GM10266 (cell line): Measurements from ENCODE around the gene KAT14.
"Not testable (repeated sequence)": the region's sequence is repeated elsewhere in the genome, so short reads cannot be mapped to it uniquely, and the experiment has no call there.

Source experiments
- DNase-seq: peaks from one replicate; pipeline ENCODE4 v3.0.0; 2012; ENCODE audit errors: extremely low spot score
- CTCF ChIP-seq: IDR thresholded peaks from 2 replicates; pipeline ENCODE4 v1.5.1; 2012; ENCODE audit warnings: mild to moderate bottlenecking, low read depth; ENCODE audit not compliant: control insufficient read depth, insufficient read depth; ENCODE audit errors: missing control alignments

Gene KAT14

GRCh38 chr20:18187020-18187419 lies 49.4 kb downstream of the KAT14 start:
- DNase-seq = no peak
- no peak for TF ChIP-seq CTCF

- TF ChIP-seq CTCF = no peak
- no peak for DNase-seq
These were observed 50.8 kb downstream of the KAT14 start for GRCh38 chr20:18188434-18188833.

GRCh38 chr20:18190338-18191233 lies 52.9 kb downstream of the KAT14 start:
- TF ChIP-seq CTCF = no peak
- DNase-seq = no peak

GRCh38 chr20:18191306-18191705 lies 53.6 kb downstream of the KAT14 start:
- TF ChIP-seq CTCF = no peak
- no peak for DNase-seq

GRCh38 chr20:18194461-18194860 lies 56.8 kb downstream of the KAT14 start:
- DNase-seq = not testable (repeated sequence)

GRCh38 chr20:18195931-18196330 lies 58.3 kb downstream of the KAT14 start:
- DNase-seq = no peak
- no peak for TF ChIP-seq CTCF

- TF ChIP-seq CTCF = no peak
- DNase-seq = no peak
These were observed 59.9 kb downstream of the KAT14 start for GRCh38 chr20:18197382-18198070.
